Activated CD4-positive, alpha-beta T cell treated with anti-CD3 and anti-CD28 coated beads, Interleukin-2, amount 50 U/mL, for 48 hours (primary cell): ENCODE measurements around the gene C1orf185.
"Not testable (repeated sequence)": the region's sequence is repeated elsewhere in the genome, so short reads cannot be mapped to it uniquely, and the experiment has no call there.

ENCODE experiments used
- DNase-seq, 2 experiments: peaks; one replicate each; pipeline ENCODE4 v3.0.0-alpha.2; 2020

C1orf185 gene

DNA sequence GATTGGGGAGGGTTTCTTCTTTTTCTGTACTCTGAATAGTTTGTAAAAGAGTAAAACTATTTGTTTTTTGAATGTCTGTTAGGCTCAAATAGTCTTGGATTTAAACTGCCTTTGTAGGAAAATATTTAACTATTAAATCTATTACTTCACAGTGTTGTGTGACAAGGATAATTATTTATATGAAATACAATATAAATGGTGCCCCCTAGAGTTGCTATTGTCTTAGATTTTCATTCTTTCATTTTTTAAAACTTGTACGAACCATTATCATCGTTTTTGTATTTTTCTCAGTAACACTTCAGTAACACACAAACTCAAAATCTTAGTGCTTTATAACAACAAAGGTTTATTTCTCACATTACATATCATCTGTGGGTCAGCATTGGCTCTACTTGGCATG is 37.4 kb downstream of the C1orf185 start:
- no peak for DNase-seq

DNA sequence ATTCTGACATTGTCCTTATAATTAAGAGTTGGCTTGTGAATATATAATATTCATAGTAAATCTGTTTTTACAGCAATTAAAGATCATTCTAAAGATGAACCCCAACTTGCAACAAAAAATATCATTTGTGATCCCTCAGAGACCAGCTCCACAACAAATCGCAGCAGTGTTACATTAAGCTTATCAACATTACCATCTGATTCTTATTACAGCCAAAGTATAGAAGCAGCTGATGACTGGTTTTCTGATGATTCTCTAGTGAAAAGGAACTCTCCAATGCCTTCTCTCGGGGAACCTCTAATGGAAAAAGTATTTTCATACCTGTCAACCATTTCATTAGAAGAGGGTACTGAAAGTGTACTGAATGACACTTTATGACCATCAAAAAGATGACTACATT is 45.4 kb downstream of the C1orf185 start:
- DNase-seq = no peak

DNA sequence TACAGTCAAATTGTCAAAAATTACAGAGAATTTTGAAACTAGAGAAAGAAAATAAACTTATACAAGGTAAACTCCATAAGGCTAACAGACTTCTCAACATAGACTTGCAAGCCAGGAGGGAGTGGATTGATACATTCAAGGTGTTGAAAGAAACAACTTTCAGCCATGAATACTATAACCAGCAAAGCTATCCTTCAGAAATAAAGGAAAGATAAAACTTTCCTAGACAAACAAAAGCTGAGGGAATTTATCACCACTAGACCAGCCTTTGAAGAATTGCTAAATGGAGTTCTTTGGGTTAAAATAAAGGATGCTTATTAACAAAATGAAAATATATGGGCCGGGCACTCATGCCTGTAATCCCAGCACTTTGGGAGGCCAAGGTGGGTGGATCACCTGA is 52.7 kb downstream of the C1orf185 start:
- no peak for DNase-seq

DNA sequence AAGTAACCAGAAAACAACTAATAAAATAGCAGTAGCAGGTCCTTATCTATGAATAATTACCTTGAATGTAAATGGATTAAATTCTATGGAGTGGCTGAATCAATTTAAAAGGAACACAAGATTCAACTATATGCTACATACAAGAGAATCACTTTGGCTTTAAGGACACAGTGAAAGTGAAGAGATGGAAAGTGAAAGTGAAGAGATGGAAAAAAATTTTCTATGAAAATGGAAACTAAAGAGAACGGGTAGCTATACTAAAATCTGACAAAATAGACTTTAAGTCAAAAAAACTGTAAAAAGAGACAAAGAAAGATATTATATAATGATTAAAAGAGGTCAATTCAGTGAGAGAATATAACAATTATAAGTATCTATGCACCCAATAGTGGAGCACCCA is 54.7 kb downstream of the C1orf185 start:
- no peak for DNase-seq

DNA sequence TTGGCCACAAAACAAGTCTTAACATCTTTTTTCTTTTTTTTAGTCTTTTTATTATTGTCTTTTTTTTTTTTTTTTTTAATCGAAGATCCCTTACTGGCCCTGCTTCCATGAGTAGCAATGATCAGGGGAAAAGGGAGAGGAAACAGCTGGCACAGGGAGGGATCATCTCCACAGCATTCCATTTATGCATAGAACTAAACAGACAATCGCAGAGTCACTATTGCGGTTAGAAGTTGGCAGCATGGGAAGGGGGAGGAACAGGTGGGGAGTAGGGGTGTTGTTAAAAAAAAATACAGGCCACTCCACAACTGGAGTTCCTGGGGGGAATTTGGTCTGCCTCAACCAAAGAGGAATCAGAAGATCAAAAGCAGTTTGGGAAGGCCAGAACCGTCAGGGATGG is 55.4 kb downstream of the C1orf185 start:
- no peak for DNase-seq

DNA sequence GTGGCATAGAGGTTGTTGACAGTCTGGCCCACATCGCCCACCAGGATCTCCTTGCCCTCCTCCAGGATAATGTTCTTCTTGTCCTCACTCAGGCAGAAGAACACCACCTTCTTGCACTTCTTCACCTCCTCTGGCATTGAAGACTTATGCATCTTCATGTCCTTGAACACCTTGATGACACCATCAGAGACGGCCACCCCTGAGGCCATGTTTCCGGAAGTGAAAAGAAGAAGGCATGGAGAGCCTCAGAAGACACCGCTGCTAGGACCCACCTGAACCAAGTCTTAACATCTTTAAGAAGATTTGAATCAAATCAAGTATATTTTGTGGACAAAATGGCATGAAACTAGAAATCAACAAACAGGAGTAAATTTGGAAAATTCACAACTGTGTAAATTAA is 56.2 kb downstream of the C1orf185 start:
- DNase-seq = no peak

DNA sequence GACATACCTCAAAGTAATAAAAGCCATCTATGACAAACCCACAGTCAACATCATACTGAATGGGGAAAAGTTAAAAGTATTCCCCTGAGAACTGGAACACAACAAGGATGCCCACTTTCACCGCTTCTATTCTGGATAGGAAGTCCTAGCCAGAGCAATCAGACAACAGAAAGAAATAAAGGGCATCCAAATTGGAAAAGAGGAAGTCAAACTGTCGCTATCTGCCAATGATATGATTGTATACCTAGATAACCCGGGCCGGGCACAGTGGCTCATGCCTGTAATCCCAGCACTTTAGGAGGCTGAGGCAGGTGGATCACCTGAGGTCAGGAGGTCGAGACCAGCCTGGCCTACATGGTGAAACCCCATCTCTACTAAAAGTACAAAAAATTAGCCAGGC is 60.5 kb downstream of the C1orf185 start:
- not testable (repeated sequence) for DNase-seq

DNA sequence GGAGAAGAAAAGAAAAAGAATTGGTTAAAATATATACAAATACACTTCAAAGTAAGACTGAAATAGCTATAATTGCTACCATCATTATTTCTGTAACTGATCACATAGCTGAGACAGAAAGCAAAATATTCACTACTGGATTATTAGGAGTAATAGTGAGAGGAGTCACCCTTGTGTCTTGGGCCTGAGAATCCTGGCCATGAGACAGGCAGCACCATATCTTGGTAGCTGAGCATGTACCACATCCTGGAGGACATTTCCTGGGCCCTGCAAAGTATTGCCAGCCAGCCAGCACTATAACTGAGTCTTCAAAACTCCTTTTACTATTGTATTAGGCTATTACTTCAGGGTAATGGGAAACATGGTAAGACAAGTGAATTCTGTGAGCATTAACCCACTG is 63.5 kb downstream of the C1orf185 start:
- no peak for DNase-seq

DNA sequence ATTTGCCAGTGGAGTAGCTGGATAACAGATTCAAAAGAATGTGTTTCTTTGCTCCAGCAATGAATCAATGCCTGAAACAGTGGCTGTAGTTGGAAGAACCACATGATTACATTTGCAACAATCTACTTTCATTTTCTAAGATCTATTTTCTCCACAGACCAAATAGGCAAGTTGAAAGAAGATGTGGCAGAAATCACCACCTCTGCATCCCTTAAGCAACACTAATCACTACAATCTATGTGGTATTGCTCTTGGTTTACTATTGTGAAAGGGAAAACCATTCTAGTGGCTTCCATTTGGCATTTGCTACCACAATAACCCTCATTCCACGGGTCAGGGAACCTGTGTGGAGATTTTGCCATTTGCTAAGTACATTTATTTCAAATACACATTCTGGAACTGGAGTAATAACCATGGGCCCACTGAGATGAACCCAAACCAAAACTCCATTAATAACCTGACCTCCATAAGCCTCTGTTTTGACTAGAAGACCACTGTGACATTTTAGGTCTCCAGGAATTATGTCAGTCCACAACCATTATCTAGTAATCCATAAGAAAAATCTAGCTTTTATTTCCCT is 66.3 kb downstream of the C1orf185 start:
- no peak for DNase-seq

DNA sequence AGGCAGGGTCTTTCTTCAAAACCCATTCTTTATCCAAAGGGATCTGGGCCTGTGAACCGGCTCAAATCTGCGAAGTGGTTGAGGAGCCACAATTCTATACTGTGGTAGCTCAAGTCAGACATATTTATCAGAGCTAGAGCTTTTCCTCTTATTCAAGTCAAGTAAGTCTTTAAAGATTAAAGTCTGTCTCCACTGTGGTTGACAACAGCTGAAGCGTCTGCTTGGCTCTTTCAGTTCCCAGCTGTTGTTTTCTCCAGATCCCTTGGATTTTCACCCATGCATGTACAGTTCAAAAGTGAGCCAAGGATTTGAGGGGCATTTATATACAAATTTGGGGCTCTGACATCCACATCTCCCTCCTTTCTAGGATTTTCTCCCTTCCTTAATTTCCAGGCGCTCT is 66.9 kb downstream of the C1orf185 start:
- no peak for DNase-seq

DNA sequence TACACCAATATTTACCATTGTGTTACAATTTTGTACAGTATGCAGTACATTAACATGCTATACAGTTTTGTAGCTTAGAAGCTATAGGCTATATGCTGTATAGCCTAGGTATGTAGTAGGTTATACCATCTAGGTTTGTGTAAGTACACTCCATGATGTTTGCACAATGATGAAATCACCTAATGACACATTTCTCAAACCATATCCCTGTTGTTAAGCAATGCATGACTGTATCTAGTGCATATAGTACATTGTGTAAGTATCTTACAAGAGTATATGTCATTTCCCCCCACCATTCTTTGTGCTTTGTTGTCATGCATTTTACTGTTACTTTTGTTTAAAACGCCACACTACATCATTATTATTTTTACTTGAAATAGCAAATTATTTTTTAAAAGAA is 68.3 kb downstream of the C1orf185 start:
- no peak for DNase-seq

DNA sequence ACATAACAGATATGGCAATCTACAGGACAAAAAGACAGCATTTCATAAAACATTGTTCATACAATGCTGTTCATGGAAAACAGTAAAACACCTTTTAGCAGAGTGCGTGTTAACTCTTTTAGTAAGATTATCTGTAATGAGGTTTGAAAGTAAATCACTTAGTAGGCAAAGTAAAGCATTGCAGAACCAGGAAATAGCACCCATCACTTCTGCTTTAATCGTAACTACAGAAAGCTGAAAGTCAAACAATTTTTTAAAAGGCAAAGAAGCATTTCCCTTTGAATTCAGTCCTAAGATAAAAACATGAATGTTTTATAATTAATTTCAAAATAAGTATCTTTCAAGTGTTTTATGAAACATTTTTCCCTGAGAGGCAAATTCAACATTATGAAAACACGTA is 70.8 kb downstream of the C1orf185 start:
- DNase-seq = no peak

DNA sequence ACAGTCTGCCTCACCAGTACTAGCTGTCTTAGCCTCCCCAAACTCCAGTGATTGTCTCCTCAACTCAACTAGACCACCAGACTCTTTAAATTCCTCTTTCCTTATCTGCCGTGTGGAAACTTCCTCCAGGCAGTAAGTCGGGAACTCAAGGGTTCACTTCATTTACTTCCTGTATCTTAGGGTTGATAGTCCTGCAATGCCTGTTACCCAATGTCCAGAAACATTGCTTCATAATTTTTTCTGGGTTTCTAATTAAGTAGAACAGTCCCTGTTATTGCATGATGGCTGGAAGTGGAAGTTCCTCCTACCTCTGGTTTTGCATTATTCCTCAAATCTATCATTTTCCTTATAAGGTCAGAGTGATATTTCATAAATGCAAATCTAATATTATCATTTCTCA is 73.2 kb downstream of the C1orf185 start:
- DNase-seq = no peak

DNA sequence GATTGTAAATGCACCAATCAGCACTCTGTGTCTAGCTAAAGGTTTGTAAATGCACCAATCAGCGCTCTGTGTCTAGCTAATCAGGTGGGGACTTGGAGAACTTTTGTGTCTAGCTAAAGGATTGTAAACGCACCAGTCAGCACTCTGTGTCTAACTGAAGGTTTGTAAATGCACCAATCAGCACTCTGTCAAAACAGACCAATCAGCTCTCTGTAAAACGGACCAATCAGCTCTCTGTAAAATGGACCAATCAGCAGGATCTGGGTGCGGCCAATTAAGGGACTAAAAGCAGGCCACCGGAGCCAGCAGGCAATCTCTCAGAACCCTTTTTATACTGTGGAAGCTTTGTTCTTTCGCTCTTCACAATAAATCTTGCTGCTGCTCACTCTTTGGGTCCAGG is 76.0 kb downstream of the C1orf185 start:
- DNase-seq = not testable (repeated sequence)

DNA sequence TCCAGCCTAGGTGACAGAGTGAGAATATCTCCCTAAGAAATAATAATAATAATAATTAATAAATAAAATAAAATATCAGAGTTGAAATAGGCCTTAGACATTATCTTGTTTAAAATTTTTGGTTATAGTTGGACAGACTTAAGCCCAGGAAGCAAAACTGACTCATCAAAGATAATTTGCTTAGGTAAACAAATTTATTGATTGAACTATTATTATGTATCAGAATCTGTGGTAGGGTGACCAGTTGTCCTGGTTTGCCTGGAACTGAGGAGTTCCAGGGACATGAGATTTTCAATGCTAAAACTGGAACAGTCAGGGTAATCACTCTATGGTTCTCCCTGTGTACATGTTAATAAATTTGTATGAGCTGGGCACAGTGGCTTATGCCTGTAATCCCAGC is 86.2 kb downstream of the C1orf185 start:
- DNase-seq = no peak

DNA sequence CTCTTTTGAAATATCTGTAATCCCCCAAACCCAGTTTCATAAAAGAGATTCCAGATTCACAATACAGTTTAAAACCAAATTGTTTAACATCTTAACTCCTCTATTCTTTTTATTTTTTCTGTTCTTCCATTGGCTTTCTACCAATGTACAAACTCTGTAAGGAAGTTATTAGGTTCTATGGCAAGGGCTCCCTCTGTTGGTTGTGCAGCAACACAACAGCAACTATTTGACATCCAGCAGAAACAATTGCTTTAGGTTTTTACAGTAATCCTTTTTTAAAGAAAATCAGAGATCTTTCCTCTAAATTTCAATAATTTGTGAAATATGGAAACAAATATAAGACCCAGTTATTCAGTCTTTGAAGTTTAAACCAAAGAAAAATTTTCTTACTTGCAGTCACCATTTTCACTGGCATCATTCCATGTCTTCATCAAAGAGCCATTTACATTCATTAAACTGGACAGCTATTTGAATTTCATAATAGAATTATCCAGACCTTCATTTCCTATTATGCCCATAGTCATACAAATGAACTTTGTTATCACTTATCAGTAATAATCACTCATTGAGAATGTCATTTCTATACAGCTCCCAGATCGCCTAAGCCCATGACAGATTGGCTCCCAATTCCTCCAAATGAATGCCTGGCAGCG is 87.5 kb downstream of the C1orf185 start:
- DNase-seq = peak in 1 of 2 experiments; percentile 32

DNA sequence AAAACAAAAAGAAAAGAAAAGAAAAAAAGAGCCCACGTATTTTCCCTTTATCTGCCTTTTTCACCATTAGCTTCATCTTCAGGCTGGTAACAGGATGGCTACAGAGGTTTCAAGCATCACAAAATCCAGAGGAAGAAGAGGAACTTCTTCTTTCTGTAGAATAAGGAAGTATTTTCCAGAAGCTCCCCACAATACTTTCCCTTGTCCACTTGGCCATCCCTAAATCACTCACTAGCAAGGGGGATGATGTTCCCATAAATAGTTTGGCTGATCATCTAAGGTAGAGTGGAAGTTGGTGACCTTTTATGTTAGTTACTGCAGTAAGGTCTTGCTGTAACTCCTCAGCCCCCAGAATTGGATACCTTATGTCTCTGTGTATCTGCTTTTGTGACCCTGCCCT is 88.9 kb downstream of the C1orf185 start:
- DNase-seq = no peak

DNA sequence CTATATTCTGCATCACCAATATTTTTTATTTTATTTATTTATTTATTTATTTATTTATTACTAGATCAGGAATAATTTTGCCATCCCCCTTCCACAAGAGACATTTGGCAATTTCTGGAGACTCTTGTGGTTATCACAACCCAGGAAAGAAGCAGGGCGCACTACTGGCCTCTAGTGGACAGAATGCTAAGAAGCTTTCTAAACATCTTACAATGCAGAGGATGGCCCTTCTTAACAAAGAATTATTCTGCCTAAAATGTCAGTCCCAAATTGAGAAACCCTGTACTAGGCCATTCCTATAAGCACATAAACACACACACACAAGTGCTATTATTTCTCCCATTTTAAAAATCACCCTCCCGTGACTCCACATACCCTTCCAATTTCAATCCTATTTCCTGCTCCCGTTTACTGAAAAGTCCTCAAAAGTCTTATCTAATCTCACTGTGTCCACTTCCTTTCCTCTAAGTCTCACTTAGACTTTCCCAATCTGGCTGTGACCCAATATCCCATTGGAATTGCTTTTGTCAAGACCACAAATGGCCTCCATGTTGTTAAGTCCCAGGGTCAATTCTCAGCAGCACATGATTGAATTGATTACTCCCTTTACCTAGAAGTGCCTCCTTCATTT is 90.3 kb downstream of the C1orf185 start:
- peak; percentile 69 to 74 for DNase-seq

DNA sequence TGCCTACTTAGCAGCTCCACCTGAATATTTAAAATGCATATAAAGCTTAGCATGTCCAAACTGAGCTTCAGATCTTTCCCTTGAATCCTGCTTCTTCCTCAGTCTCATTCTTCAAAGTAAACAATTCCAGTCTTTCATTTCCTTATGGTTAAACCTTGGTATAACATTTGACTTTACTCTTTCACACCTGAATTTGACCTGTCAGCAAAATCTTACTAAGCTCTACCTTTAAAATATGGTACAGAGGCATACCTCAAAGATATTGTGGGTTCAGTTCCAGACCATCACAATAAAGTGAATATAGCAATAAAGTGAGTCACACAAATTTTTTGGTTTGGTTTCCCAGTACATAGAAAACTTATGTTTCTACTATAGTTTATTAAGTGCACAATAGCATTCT is 91.5 kb downstream of the C1orf185 start:
- DNase-seq = no peak
